A549 (cell line): Measurements from ENCODE around the gene CPE. TPM values are rescaled to one million over a fixed set of nuclear protein-coding genes. Genes with fewer than 3 reads are reported as not detected.

Experiments used
- ATAC-seq, 2 experiments: fragments of 200-7000 bp in 1 of 2; fragments of >200 bp in 1 of 2; cut with Nextera tagmentation in 1 of 2; cut with Tn5 transposase in 1 of 2; 3 replicates each; pipeline versions ENCODE4 v1.8.0 to v1.9.1; 2018 to 2020; ENCODE audit warnings: mild to moderate bottlenecking in 1 of 2, moderate library complexity in 1 of 2
- CTCF ChIA-PET: fragments of 300-600 bp; sonication (Branson Sonifier 250); formaldehyde crosslinking; extraction: SDS; loops from one replicate; lab custom pipeline; 2021; ENCODE audit warnings: antibody characterized with exemption, inconsistent platforms; lab: Yijun Ruan, JAX
- POLR2A ChIA-PET: fragments of 350-600 bp; formaldehyde crosslinking; extraction: SDS; loops from one replicate; lab custom pipeline; 2021; ENCODE audit warnings: antibody characterized with exemption, inconsistent platforms; lab: Yijun Ruan, JAX
- DNase-seq, 2 experiments: peaks; one replicate each; pipeline versions ENCODE4 v3.0.0 to v3.0.0-alpha.2; 2011 to 2016; ENCODE audit warnings: low read depth in 1 of 2, low spot score in 1 of 2
- FAIRE-seq: peaks from 2 replicates; lab custom pipeline; 2011; peaks lifted over from hg19 to GRCh38; lab: Jason Lieb, UNC
- H3K27ac ChIP-seq, 2 experiments: fragments of >200 bp; sonication (Bioruptor Twin); formaldehyde crosslinking; 3 replicates each; pipeline ENCODE4 v1.5.1; 2016 to 2017
- H3K4me1 ChIP-seq: fragments of >200 bp; sonication (Bioruptor Twin); formaldehyde crosslinking; 3 replicates; pipeline ENCODE4 v1.6.1; 2016
- H3K4me2 ChIP-seq: fragments of >200 bp; sonication (Bioruptor Twin); formaldehyde crosslinking; 3 replicates; pipeline ENCODE4 v1.6.1; 2016
- H3K4me3 ChIP-seq: fragments of >200 bp; sonication (Bioruptor Twin); formaldehyde crosslinking; 3 replicates; pipeline ENCODE4 v1.5.1; 2016
- H3K9me3 ChIP-seq: fragments of >200 bp; sonication (Bioruptor Twin); formaldehyde crosslinking; 3 replicates; pipeline ENCODE4 v1.6.1; 2016
- ATOH8 ChIP-seq: fragments of 250-450 bp; sonication (Bioruptor Pico); IDR thresholded peaks from 2 replicates; pipeline ENCODE4 v1.5.0; 2020; ENCODE audit warnings: low read depth, mild to moderate bottlenecking, moderate library complexity
- CEBPB ChIP-seq, 2 experiments: fragments of >200 bp in 1 of 2; sonication (Bioruptor Twin) in 1 of 2; formaldehyde crosslinking in 1 of 2; IDR thresholded peaks; 2 replicates each; pipeline ENCODE4 v1.6.1; 2012 to 2016
- EHF ChIP-seq: fragments of 250-450 bp; sonication (Bioruptor Pico); IDR thresholded peaks from 2 replicates; pipeline ENCODE4 v1.5.0; 2020; ENCODE audit warnings: mild to moderate bottlenecking
- EHMT2 ChIP-seq: fragments of 200-600 bp; sonication (generic); IDR thresholded peaks from 2 replicates; pipeline ENCODE4 v1.6.1; 2016; ENCODE audit warnings: antibody characterized with exemption, low read depth, mild to moderate bottlenecking, moderate library complexity
- ELK1 ChIP-seq: fragments of 150-350 bp; IDR thresholded peaks from 2 replicates; pipeline ENCODE4 v1.6.1; 2014; ENCODE audit warnings: low read depth, mild to moderate bottlenecking, low read length
- EP300 ChIP-seq, 2 experiments: fragments of >200 bp; sonication (Bioruptor Twin); formaldehyde crosslinking; IDR thresholded peaks; 2 replicates in 1 of 2; 3 replicates in 1 of 2; pipeline ENCODE4 v1.6.1; 2016 to 2017
- FOSB ChIP-seq: fragments of 250-450 bp; sonication (Bioruptor Pico); IDR thresholded peaks from 2 replicates; pipeline ENCODE4 v1.5.0; 2020; ENCODE audit warnings: mild to moderate bottlenecking, moderate library complexity
- HEYL ChIP-seq: fragments of 250-450 bp; sonication (Bioruptor Pico); IDR thresholded peaks from 2 replicates; pipeline ENCODE4 v1.8.0; 2021; ENCODE audit warnings: mild to moderate bottlenecking, moderate library complexity
- HMGXB4 ChIP-seq: fragments of 250-450 bp; sonication (Bioruptor Pico); IDR thresholded peaks from 2 replicates; pipeline ENCODE4 v1.5.0; 2021; ENCODE audit warnings: mild to moderate bottlenecking, moderate library complexity, borderline replicate concordance
- HOXA7 ChIP-seq: fragments of 250-450 bp; sonication (Bioruptor Pico); IDR thresholded peaks from 2 replicates; pipeline ENCODE4 v1.5.0; 2020; ENCODE audit warnings: mild to moderate bottlenecking, moderate library complexity
- HOXB5 ChIP-seq: fragments of 250-450 bp; sonication (Bioruptor Pico); IDR thresholded peaks from 2 replicates; pipeline ENCODE4 v1.5.0; 2020; ENCODE audit warnings: mild to moderate bottlenecking, moderate library complexity
- JUN ChIP-seq, 2 experiments: fragments of >200 bp; sonication (Bioruptor Twin); formaldehyde crosslinking; IDR thresholded peaks; 2 replicates in 1 of 2; 3 replicates in 1 of 2; pipeline ENCODE4 v1.6.1; 2016 to 2017
- JUNB ChIP-seq: fragments of >200 bp; sonication (Bioruptor Twin); formaldehyde crosslinking; IDR thresholded peaks from 2 replicates; pipeline ENCODE4 v1.6.1; 2016
- MAFK ChIP-seq: fragments of 450-650 bp; IDR thresholded peaks from 2 replicates; pipeline ENCODE4 v1.6.1; 2014; ENCODE audit not compliant: partially characterized antibody
- MAX ChIP-seq: IDR thresholded peaks from 2 replicates; pipeline ENCODE4 v1.6.1; 2012
- MAZ ChIP-seq: fragments of 150-350 bp; IDR thresholded peaks from 2 replicates; pipeline ENCODE4 v1.6.1; 2014; ENCODE audit warnings: antibody characterized with exemption, low read depth, low read length, borderline replicate concordance
- NPAS2 ChIP-seq: fragments of 250-450 bp; sonication (Bioruptor Pico); IDR thresholded peaks from 2 replicates; pipeline ENCODE4 v1.8.0; 2022; ENCODE audit warnings: mild to moderate bottlenecking, moderate library complexity, borderline replicate concordance
- PBX3 ChIP-seq: IDR thresholded peaks from 2 replicates; pipeline ENCODE4 v1.6.1; 2012
- POLR2AphosphoS2 ChIP-seq: conservative IDR thresholded peaks from 2 replicates; pipeline ENCODE4 v1.6.1; 2012; ENCODE audit warnings: low read length, improper control_type of control experiment, inconsistent platforms
- RAD21 ChIP-seq, 2 experiments: fragments of >200 bp in 1 of 2; sonication (Bioruptor Twin) in 1 of 2; formaldehyde crosslinking in 1 of 2; IDR thresholded peaks in 1 of 2; conservative IDR thresholded peaks in 1 of 2; 2 replicates in 1 of 2; 3 replicates in 1 of 2; pipeline ENCODE4 v1.6.1; 2012 to 2018; ENCODE audit warnings: inconsistent platforms in 1 of 2
- SMC3 ChIP-seq: fragments of >200 bp; sonication (Bioruptor Twin); formaldehyde crosslinking; IDR thresholded peaks from 3 replicates; pipeline ENCODE4 v1.6.1; 2018; ENCODE audit warnings: inconsistent platforms
- SREBF2 ChIP-seq: fragments of 450-650 bp; IDR thresholded peaks from 2 replicates; pipeline ENCODE4 v1.6.1; 2014; ENCODE audit warnings: mild to moderate bottlenecking, moderate library complexity
- TFCP2L1 ChIP-seq: fragments of 250-450 bp; sonication (Bioruptor Pico); IDR thresholded peaks from 2 replicates; pipeline ENCODE4 v1.5.0; 2021; ENCODE audit warnings: mild to moderate bottlenecking
- TP53 ChIP-seq: fragments of 250-450 bp; sonication (Bioruptor Pico); IDR thresholded peaks from 2 replicates; pipeline ENCODE4 v1.5.0; 2021; ENCODE audit warnings: mild to moderate bottlenecking, moderate library complexity
- ZC3H11A ChIP-seq: fragments of 450-650 bp; IDR thresholded peaks from 2 replicates; pipeline ENCODE4 v1.6.1; 2014; ENCODE audit warnings: antibody characterized with exemption, mild to moderate bottlenecking
- ZFP36 ChIP-seq: fragments of 450-650 bp; IDR thresholded peaks from 2 replicates; pipeline ENCODE4 v1.6.1; 2014; ENCODE audit warnings: borderline replicate concordance; ENCODE audit not compliant: partially characterized antibody
- ZNF302 ChIP-seq: fragments of 250-450 bp; sonication (Bioruptor Pico); IDR thresholded peaks from 2 replicates; pipeline ENCODE4 v1.9.0; 2021; ENCODE audit warnings: inconsistent platforms, mild to moderate bottlenecking, moderate library complexity
- ZSCAN20 ChIP-seq: fragments of 250-450 bp; sonication (Bioruptor Pico); IDR thresholded peaks from 2 replicates; pipeline ENCODE4 v1.8.0; 2022; ENCODE audit warnings: mild to moderate bottlenecking, moderate library complexity
- WGBS: methylation state at CpG from one replicate; pipeline ENCODE4 v1.1.6; 2017; ENCODE audit errors: missing lambda C conversion rate; 5-methylcytosine and 5-hydroxymethylcytosine counted together
- polyA plus RNA-seq, 4 experiments: library from polyadenylated mRNA; depleted of rRNA in 3 of 4; stranded (reverse); fragments of >200 nt; fragmentation: RNase III in 1 of 4; extraction: RNeasy Plus Mini Kit Qiagen cat#74134 plus additional on column Dnase treatment in 1 of 4; gene quantifications; 2 replicates in 3 of 4; 3 replicates in 1 of 4; pipeline ENCODE4 v1.2.3, GENCODE V29; 2011 to 2017

The CPE gene
- polyA plus RNA-seq, 2 of the 4 experiments (the other 2 are of a cell fraction), result 1.6 to 1.9 TPM

- no peak overlapping the region for H3K27ac ChIP-seq
- no peak for TF ChIP-seq MAX
- no peak for TF ChIP-seq TP53
- TF ChIP-seq ELK1, result no peak
- no peak for TF ChIP-seq SMC3
- no peak for TF ChIP-seq ZC3H11A
- no peak for TF ChIP-seq JUN (IDR thresholded peaks at IDR 0.05)
- no peak for TF ChIP-seq FOSB (CRISPR knock-in tag)
- no peak for TF ChIP-seq HOXB5
- no peak for TF ChIP-seq ZFP36
- TF ChIP-seq ZNF302, result no peak
- TF ChIP-seq TFCP2L1 (CRISPR knock-in tag), result no peak
- TF ChIP-seq ZSCAN20, result no peak
- no peak for TF ChIP-seq EHF (CRISPR knock-in tag)
- ChIA-PET CTCF (no interaction called here), POLR2A (no interaction called here)
- FAIRE-seq, result no peak
- no peaks in the 10 kb centered on the region for H3K9me3 ChIP-seq
- H3K4me2 ChIP-seq, result no peak overlapping the region
- ATAC-seq, result no peak
- DNase-seq, result no peak
- no peaks in the 10 kb centered on the region for H3K4me1 ChIP-seq
- H3K4me3 ChIP-seq, result no peak overlapping the region
Observed at GRCh38 chr4:165519591-165519990, 140.8 kb downstream of the CPE start.

GRCh38 chr4:165520086-165520485 is 141.3 kb downstream of the CPE start:
- H3K4me3 ChIP-seq, result no peak overlapping the region
- H3K9me3 ChIP-seq, result no peaks in the 10 kb centered on the region
- ATAC-seq, result no peak
- 31% methylated on average over 4 of the region's 4 CpGs for WGBS
- FAIRE-seq, result no peak
- no peak for DNase-seq
- POLR2A ChIA-PET, result no interaction called here
- no peak overlapping the region for H3K27ac ChIP-seq
- CTCF ChIA-PET, result interaction anchor here (0.9 kb wide), 1 partner anchor 27 kb away, joined by 3 read pairs; no protein-coding TSS in a partner anchor
- no peaks in the 10 kb centered on the region for H3K4me1 ChIP-seq
- TF ChIP-seq MAFK, result no peak
- no peak overlapping the region for H3K4me2 ChIP-seq

GRCh38 chr4:165522050-165522449 is 143.2 kb downstream of the CPE start:
- ChIA-PET POLR2A (no interaction called here), CTCF (no interaction called here)
- DNase-seq, result no peak
- no peaks in the 10 kb centered on the region for H3K4me1 ChIP-seq
- H3K27ac ChIP-seq, result no peak overlapping the region
- FAIRE-seq, result no peak
- H3K9me3 ChIP-seq, result no peaks in the 10 kb centered on the region
- 58% methylated on average over 1 of the region's 1 CpG for WGBS
- H3K4me3 ChIP-seq, result no peak overlapping the region
- no peak for TF ChIP-seq MAZ
- no peak for TF ChIP-seq TP53
- no peak for TF ChIP-seq EP300 (IDR thresholded peaks at IDR 0.05)
- TF ChIP-seq SREBF2, result no peak
- TF ChIP-seq NPAS2 (CRISPR knock-in tag), result no peak
- TF ChIP-seq JUN (IDR thresholded peaks at IDR 0.05), result no peak
- no peak for TF ChIP-seq ATOH8
- no peak for TF ChIP-seq CEBPB (IDR thresholded peaks at IDR 0.05)
- TF ChIP-seq HEYL, result no peak
- TF ChIP-seq TFCP2L1 (CRISPR knock-in tag), result no peak
- TF ChIP-seq PBX3, result no peak
- TF ChIP-seq MAFK, result no peak
- TF ChIP-seq EHMT2, result no peak
- no peak for TF ChIP-seq HMGXB4
- no peak for TF ChIP-seq FOSB (CRISPR knock-in tag)
- no peak for TF ChIP-seq JUNB
- TF ChIP-seq EHF (CRISPR knock-in tag), result no peak
- TF ChIP-seq RAD21 (conservative IDR thresholded peaks at IDR 0.05 in 1 of 2, IDR thresholded peaks at IDR 0.05 in 1 of 2), result no peak
- no peak for TF ChIP-seq HOXA7 (CRISPR knock-in tag)
- no peak for TF ChIP-seq POLR2AphosphoS2
- ATAC-seq, result no peak
- H3K4me2 ChIP-seq, result no peak overlapping the region
